ENCODE measurements around the gene BCL7C. TPM values are rescaled to one million over a fixed set of nuclear protein-coding genes. Genes with fewer than 3 reads are reported as not detected.

Gene BCL7C
- total RNA-seq, 2 experiments from 2014 or later = 19.5 to 20.4 TPM

GRCh38 chr16:30922420-30922959 lies 28.6 kb upstream of the BCL7C start:
- Mint-ChIP-seq H3K27me3 (no peaks in the 10 kb centered on the region), H3K4me3 (peak overlapping the region; percentile 88), H3K36me3 (ENCODE audit: low read depth) (no peaks in the 10 kb centered on the region), H3K4me1 (peaks cover 20% of the 10 kb centered on the region), H3K27ac (peak overlapping the region; percentile 100), H3K9me3 (ENCODE audit: low read depth) (no peaks in the 10 kb centered on the region)
- intact Hi-C loops (cut with DNase I, micrococcal nuclease) = loop anchor here (1.0 to 10.0 kb wide), 24 partner anchors 19 to 1115 kb away; partner anchors contain the start of genes FBRS (in 2 of the 2), PRR14 (in 2 of the 2), BCKDK (in 1 of the 2) and CFAP119 (in 1 of the 2)
- DNase-seq = peak; percentile 100
- peak; percentile 85 for ATAC-seq
- POLR2A ChIA-PET = interaction anchor here (0.7 to 0.8 kb wide), 2 partner anchors 35 to 175 kb away, joined by 3 read pairs; no protein-coding TSS in a partner anchor
- CTCF ChIA-PET = interaction anchor here (0.7 to 1.0 kb wide), 2 partner anchors 21 to 78 kb away, joined by 9 to 12 read pairs; no protein-coding TSS in a partner anchor

DNA sequence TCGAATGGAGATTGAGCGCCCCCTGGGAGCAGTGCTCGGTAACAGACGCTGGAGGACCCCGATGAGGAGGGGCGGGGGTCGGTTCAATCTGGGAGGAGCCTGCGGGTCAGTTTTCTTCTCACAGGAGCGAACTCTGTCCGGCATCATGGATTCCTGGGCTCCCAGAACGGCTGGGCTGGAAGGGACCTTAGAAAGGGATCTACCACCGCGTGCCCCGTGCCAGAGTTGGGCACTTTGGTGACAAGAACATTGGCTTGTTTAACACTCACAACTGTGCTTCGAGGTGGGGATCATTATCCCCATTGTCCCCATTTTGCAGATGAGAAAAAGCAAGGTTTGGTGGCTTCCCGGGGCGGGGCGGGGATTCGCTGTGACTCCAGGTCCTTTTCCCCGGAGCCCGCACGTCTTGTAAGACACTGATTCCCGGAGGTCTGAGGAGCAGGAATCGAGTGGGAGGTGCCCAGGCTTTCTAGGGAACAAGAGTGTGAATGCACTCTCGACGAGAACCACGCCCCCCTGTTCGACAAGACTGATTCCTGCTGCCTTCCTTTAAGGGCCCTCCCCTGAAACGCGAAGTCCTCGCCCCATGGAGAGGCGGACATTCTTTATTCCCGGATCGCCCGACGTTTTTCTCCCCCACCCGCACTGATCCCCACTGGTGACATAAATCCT lies 28.0 kb upstream of the BCL7C start:
- Mint-ChIP-seq H3K36me3 (ENCODE audit: low read depth) (no peaks in the 10 kb centered on the region), H3K4me1 (peaks cover 20% of the 10 kb centered on the region), H3K4me3 (peak overlapping the region; percentile 88), H3K9me3 (ENCODE audit: low read depth) (no peaks in the 10 kb centered on the region), H3K27ac (peak overlapping the region; percentile 100), H3K27me3 (no peaks in the 10 kb centered on the region)
- peak; percentile 5 for ATAC-seq
- POLR2A ChIA-PET = interaction anchor here (0.7 to 0.8 kb wide), 2 partner anchors 35 to 175 kb away, joined by 3 read pairs; no protein-coding TSS in a partner anchor
- CTCF ChIA-PET = interaction anchor here (0.7 to 4.1 kb wide), 5 partner anchors 19 to 102 kb away, joined by 3 to 36 read pairs (median 9); no protein-coding TSS in a partner anchor
- DNase-seq = peak; percentile 94
- intact Hi-C loops (cut with DNase I, micrococcal nuclease) = loop anchor here (1.0 to 10.0 kb wide), 26 partner anchors 19 to 1115 kb away; partner anchors contain the start of genes FBRS (in 2 of the 2), PRR14 (in 2 of the 2), BCKDK (in 1 of the 2) and CFAP119 (in 1 of the 2)

DNA sequence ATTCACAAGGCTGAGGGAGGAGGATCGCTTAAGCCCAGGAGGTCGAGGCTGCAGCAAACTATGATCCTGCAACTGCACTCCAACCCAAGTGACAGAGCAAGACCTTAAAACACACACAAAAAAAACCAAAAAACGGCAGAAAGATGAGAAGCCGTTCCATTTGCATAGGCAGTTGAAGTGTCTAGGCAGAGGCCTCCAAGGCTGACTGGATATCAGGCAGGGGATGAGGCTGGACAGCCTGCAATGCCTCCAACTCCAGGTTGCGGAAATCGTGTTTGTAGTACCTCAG lies 27.5 kb upstream of the BCL7C start:
- DNase-seq (no peak), ATAC-seq (no peak)
- H3K27me3 Mint-ChIP-seq = no peaks in the 10 kb centered on the region
- peak overlapping the region; percentile 88 for H3K4me3 Mint-ChIP-seq
- POLR2A ChIA-PET = no interaction called here
- intact Hi-C loops (cut with DNase I, micrococcal nuclease) = loop anchor here (1.0 to 10.0 kb wide), 4 partner anchors 77 to 1114 kb away; partner anchors contain the start of genes MAZ (in 1 of the 2) and ZNF267 (in 1 of the 2)
- CTCF ChIA-PET = interaction anchor here (1.0 to 4.1 kb wide), 4 partner anchors 19 to 102 kb away, joined by 3 to 36 read pairs (median 3); no protein-coding TSS in a partner anchor
- H3K36me3 Mint-ChIP-seq (ENCODE audit: low read depth) = no peaks in the 10 kb centered on the region
- H3K9me3 Mint-ChIP-seq (ENCODE audit: low read depth) = no peaks in the 10 kb centered on the region
- H3K27ac Mint-ChIP-seq = peak overlapping the region; percentile 100
- H3K4me1 Mint-ChIP-seq = peaks cover 18% of the 10 kb centered on the region

DNA sequence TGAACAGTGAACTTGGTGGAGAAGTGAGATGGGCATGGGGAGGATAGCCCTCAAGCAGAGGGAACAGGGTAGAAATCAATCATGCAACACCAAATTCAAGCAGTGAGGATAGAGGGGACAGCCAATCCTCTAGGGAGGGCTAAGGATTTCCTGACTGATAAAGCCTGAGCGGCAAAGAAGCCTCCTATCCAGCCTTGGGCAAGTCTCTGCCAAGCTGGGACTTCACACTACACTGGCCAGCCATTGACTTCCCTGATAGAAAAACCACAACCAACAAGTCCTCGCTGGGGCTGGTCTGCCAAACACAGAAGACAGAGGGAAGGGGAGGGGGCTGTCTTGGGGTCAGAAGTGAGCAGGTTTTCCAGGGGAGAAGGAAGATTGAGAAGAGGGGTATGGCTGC lies 27.0 kb upstream of the BCL7C start:
- no peak overlapping the region for H3K4me3 Mint-ChIP-seq
- no peaks in the 10 kb centered on the region for H3K36me3 Mint-ChIP-seq (ENCODE audit: low read depth)
- H3K27ac Mint-ChIP-seq = no peak overlapping the region
- H3K9me3 Mint-ChIP-seq (ENCODE audit: low read depth) = no peaks in the 10 kb centered on the region
- POLR2A ChIA-PET = no interaction called here
- no peak for ATAC-seq
- CTCF ChIA-PET = interaction anchor here (0.6 to 4.1 kb wide), 5 partner anchors 20 to 153 kb away, joined by 3 to 36 read pairs (median 3); partner anchors contain the start of gene ZNF668
- intact Hi-C loops (cut with DNase I, micrococcal nuclease) = loop anchor here (1.0 to 10.0 kb wide), 4 partner anchors 77 to 1114 kb away; partner anchors contain the start of genes MAZ (in 1 of the 2) and ZNF267 (in 1 of the 2)
- DNase-seq = no peak
- peaks cover 15% of the 10 kb centered on the region for H3K4me1 Mint-ChIP-seq
- H3K27me3 Mint-ChIP-seq = no peaks in the 10 kb centered on the region

DNA sequence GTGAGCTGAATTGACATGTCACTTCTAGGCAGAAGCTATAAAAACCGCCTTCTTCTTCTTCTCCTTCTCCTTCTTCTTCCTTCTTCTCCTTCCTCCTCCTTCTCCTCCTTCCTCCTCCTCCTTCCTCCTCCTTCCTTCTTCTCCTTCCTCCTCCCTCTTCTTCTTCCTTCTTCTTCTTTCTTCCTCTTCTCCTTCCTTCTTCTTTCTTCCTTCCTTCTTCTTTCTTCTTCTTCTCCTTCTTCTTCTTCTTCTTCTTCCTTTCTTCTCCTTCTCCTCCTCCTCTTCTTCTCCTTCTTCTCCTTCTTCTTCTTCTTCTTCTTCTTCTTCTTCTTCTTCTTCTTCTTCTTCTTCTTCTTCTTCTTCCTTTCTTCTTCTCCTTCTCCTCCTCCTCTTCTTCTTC lies 24.7 kb upstream of the BCL7C start:
- Mint-ChIP-seq H3K27me3 (no peaks in the 10 kb centered on the region), H3K4me1 (peaks cover 4% of the 10 kb centered on the region), H3K9me3 (ENCODE audit: low read depth) (no peaks in the 10 kb centered on the region), H3K27ac (no peak overlapping the region), H3K36me3 (ENCODE audit: low read depth) (no peaks in the 10 kb centered on the region), H3K4me3 (no peak overlapping the region)
- ATAC-seq = no peak
- no peak for DNase-seq
- intact Hi-C loops (cut with DNase I, micrococcal nuclease) = no loop called here
- ChIA-PET POLR2A (interaction anchor here (0.6 kb wide), 1 partner anchor 72 kb away, joined by 3 read pairs; no protein-coding TSS in a partner anchor), CTCF (interaction anchor here (0.7 to 4.1 kb wide), 4 partner anchors 17 to 80 kb away, joined by 3 to 36 read pairs (median 8); no protein-coding TSS in a partner anchor)

- H3K36me3 Mint-ChIP-seq (ENCODE audit: low read depth) = no peaks in the 10 kb centered on the region
- CTCF ChIA-PET = interaction anchor here (1.0 to 3.4 kb wide), 5 partner anchors 13 to 103 kb away, joined by 3 to 15 read pairs (median 3); no protein-coding TSS in a partner anchor
- POLR2A ChIA-PET = no interaction called here
- H3K27me3 Mint-ChIP-seq = no peaks in the 10 kb centered on the region
- H3K27ac Mint-ChIP-seq = no peak overlapping the region
- no peak overlapping the region for H3K4me3 Mint-ChIP-seq
- intact Hi-C loops (cut with DNase I, micrococcal nuclease) = no loop called here
- no peaks in the 10 kb centered on the region for H3K4me1 Mint-ChIP-seq
- H3K9me3 Mint-ChIP-seq (ENCODE audit: low read depth) = no peaks in the 10 kb centered on the region
- no peak for ATAC-seq
- no peak for DNase-seq
These were observed 21.0 kb upstream of the BCL7C start for GRCh38 chr16:30914830-30915229.

DNA sequence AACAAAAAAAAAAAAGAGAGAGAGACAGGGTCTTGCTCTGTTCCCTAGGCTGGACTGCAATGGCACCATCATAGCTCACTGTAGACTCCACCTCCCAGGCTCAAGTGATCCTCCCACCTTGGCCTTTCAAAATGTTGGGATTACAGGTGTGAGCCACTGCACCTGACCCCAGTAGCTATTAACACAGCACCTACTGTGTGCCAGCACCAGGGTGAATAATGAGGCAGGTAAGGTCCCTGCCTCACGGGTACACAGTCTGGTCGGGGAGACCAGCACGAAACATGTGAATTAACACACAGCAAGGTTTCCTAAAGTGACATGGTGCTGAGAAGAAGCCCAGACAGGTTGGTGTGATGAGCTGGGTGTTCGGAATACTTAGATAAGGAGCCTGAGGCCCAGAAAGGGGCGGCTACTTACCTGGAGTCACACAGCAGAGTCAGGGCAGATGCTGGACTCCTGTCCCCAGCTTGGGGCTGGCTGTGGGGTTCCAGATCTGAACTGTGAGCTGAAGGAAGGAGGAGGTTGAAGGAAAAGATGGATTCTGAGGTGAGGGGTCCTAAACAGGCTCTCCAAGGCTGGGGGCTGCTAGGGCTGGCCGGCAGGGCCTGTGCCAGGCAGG lies 19.0 kb upstream of the BCL7C start:
- intact Hi-C loops (cut with DNase I, micrococcal nuclease) = no loop called here

GRCh38 chr16:30910427-30911029 lies 16.7 kb upstream of the BCL7C start:
- no peak overlapping the region for H3K27ac Mint-ChIP-seq
- no peaks in the 10 kb centered on the region for H3K9me3 Mint-ChIP-seq (ENCODE audit: low read depth)
- CTCF ChIA-PET = no interaction called here
- intact Hi-C loops (cut with DNase I, micrococcal nuclease) = no loop called here
- POLR2A ChIA-PET = no interaction called here
- H3K36me3 Mint-ChIP-seq (ENCODE audit: low read depth) = no peaks in the 10 kb centered on the region
- DNase-seq = no peak
- no peaks in the 10 kb centered on the region for H3K27me3 Mint-ChIP-seq
- ATAC-seq = no peak
- H3K4me1 Mint-ChIP-seq = peaks cover 6% of the 10 kb centered on the region
- H3K4me3 Mint-ChIP-seq = no peak overlapping the region

More for the DNA sequence above, 19.0 kb upstream of the BCL7C start:
- ChIA-PET POLR2A (no interaction called here), CTCF (interaction anchor here (0.7 to 1.6 kb wide), 3 partner anchors 68 to 216 kb away, joined by 4 to 5 read pairs (median 5); no protein-coding TSS in a partner anchor)
- Mint-ChIP-seq H3K36me3 (ENCODE audit: low read depth) (no peaks in the 10 kb centered on the region), H3K9me3 (ENCODE audit: low read depth) (no peaks in the 10 kb centered on the region), H3K4me3 (no peak overlapping the region), H3K27ac (no peak overlapping the region), H3K4me1 (peaks cover under 1% of the 10 kb centered on the region), H3K27me3 (no peaks in the 10 kb centered on the region)
- DNase-seq (no peak), ATAC-seq (no peak)

DNA sequence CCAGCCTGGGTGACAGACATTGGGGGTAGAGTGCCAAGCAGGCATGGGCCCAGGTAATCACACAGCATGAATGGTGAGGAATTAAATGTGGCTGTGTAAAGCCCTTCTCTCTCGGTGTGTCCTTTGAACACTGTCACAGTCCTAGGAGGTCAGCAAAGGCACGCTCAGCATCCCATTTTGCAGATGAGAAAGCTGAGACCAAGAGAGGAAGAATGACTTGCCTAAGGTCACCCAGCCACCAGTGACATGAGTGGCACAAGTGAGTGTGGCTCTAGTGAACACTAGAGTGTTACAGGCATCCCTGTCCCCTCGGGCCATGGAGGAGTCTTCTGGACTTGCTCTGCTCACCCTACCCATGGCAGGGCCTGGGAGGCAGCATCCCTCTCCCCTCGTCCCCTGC lies 13.2 kb upstream of the BCL7C start:
- ATAC-seq = no peak
- Mint-ChIP-seq H3K9me3 (ENCODE audit: low read depth) (peaks cover 3% of the 10 kb centered on the region), H3K4me1 (peaks cover 22% of the 10 kb centered on the region), H3K27ac (no peak overlapping the region), H3K4me3 (no peak overlapping the region), H3K27me3 (no peaks in the 10 kb centered on the region), H3K36me3 (ENCODE audit: low read depth) (no peaks in the 10 kb centered on the region)
- ChIA-PET POLR2A (no interaction called here), CTCF (interaction anchor here (0.9 to 2.2 kb wide), 3 partner anchors 27 to 160 kb away, joined by 3 to 7 read pairs (median 5); no protein-coding TSS in a partner anchor)
- intact Hi-C loops (cut with DNase I, micrococcal nuclease) = no loop called here
- DNase-seq = no peak

GRCh38 chr16:30904114-30904780 lies 10.4 kb upstream of the BCL7C start:
- H3K4me1 Mint-ChIP-seq = peaks cover 29% of the 10 kb centered on the region
- ATAC-seq = no peak
- H3K4me3 Mint-ChIP-seq = no peak overlapping the region
- POLR2A ChIA-PET = no interaction called here
- DNase-seq = no peak
- no peaks in the 10 kb centered on the region for H3K27me3 Mint-ChIP-seq
- H3K36me3 Mint-ChIP-seq (ENCODE audit: low read depth) = no peaks in the 10 kb centered on the region
- H3K27ac Mint-ChIP-seq = no peak overlapping the region
- CTCF ChIA-PET = interaction anchor here (0.7 to 5.2 kb wide), 4 partner anchors 30 to 90 kb away, joined by 3 to 85 read pairs (median 4); no protein-coding TSS in a partner anchor
- intact Hi-C loops (cut with DNase I, micrococcal nuclease) = loop anchor here in 1 of 2 experiments (5.0 kb wide), 1 partner anchor 62 kb away; no protein-coding TSS in a partner anchor
- peaks cover 3% of the 10 kb centered on the region for H3K9me3 Mint-ChIP-seq (ENCODE audit: low read depth)
